ENCODE measurements around the gene CACNA1I.

DNA sequence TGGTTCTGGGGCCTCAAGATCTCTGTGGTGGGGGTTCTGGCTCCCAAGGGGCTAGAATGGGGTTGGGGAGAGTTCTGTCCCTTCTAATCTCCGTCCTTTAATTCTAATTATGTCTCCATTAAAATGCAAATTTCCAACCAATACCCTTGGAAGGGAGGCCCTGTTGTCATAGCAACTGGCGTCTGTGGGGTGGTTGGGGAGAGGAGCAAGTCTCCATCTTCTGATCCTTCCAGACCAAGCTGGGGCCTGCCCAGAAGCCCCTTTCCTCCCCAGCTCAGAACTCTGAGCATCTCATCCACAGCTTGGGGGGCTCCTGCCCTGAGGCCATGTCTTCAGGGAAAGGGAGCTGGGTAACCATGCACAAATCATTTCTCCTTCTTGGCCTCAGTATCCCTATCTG lies 32.6 kb upstream of the CACNA1I start:
- no peak for TF ChIP-seq TAF1 (IDR thresholded peaks at IDR 0.05; ENCODE audit: borderline replicate concordance, low read depth, low read length)
- no peak for TF ChIP-seq POLR2A (IDR thresholded peaks at IDR 0.05; ENCODE audit: low read depth, low read length)
- TF ChIP-seq POLR2AphosphoS5 (IDR thresholded peaks at IDR 0.05; ENCODE audit: low read depth, low read length), result no peak
